ENCODE measurements around the gene C2orf72. TPM values are rescaled to one million over a fixed set of nuclear protein-coding genes. Genes with fewer than 3 reads are reported as not detected.

Gene C2orf72
- total and polyA plus RNA-seq, 2 of the 13 experiments (the other 11 are each of a cell fraction or from before 2014, with no cell fraction given), result 147 to 203 TPM

DNA sequence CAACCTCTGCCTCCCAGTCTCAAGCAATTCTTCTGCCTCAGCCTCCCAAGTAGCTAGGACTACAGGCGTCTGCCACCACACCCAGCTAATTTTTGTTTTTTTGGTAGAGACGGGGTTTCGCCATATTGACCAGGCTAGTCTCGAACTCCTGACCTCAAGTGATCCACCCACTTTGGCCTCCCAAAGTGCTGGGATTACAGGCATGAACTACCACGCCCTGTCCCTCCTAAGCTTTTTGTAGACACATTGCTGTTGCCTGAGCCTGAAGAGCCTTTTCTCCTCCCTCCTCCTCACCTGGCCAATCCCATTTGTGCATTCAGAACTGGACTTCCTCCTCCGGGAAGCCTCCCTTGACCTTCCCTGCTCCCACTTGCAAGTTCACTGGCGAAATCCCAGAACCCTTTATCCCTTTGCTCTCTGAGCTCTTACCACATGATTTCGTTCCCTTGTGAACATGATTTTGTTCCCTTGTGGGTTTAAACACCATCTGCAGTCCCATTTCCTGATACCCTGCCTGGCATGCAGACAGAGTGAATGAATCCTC, 2.6 kb downstream of the C2orf72 start (continued):
- TF ChIP-seq ZFP90 (CRISPR knock-in tag; IDR thresholded peaks at IDR 0.05; ENCODE audit: borderline replicate concordance), result no peak
- TF ChIP-seq, protein P1, sequence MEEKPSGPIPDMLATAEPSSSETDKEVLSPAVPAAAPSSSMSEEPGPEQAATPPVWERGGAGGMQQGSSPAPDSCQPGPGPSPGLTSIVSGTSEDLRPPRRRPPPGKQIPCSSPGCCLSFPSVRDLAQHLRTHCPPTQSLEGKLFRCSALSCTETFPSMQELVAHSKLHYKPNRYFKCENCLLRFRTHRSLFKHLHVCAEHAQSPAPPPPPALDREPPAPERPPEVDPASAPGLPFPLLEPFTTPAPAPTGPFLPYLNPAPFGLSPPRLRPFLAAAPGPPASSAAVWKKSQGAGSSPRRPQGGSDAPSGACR (CRISPR knock-in tag; IDR thresholded peaks at IDR 0.05), result no peak; the same call in 1 of the 2 replicates
- TF ChIP-seq ZNF343 (CRISPR knock-in tag; IDR thresholded peaks at IDR 0.05), result no peak
- no peak for TF ChIP-seq PBX3 (CRISPR knock-in tag; IDR thresholded peaks at IDR 0.05; ENCODE audit: borderline replicate concordance)
- no peak for TF ChIP-seq NR1H2 (CRISPR knock-in tag; IDR thresholded peaks at IDR 0.05; ENCODE audit: borderline replicate concordance, low read depth)
- TF ChIP-seq ZNF512 (CRISPR knock-in tag; IDR thresholded peaks at IDR 0.05), result no peak
- no peak for TF ChIP-seq NFATC3 (CRISPR knock-in tag; IDR thresholded peaks at IDR 0.05)
- no peak for TF ChIP-seq ATRX (CRISPR knock-in tag; IDR thresholded peaks at IDR 0.05; ENCODE audit: borderline replicate concordance)
- TF ChIP-seq, protein P2, sequence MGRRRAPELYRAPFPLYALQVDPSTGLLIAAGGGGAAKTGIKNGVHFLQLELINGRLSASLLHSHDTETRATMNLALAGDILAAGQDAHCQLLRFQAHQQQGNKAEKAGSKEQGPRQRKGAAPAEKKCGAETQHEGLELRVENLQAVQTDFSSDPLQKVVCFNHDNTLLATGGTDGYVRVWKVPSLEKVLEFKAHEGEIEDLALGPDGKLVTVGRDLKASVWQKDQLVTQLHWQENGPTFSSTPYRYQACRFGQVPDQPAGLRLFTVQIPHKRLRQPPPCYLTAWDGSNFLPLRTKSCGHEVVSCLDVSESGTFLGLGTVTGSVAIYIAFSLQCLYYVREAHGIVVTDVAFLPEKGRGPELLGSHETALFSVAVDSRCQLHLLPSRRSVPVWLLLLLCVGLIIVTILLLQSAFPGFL (CRISPR knock-in tag; IDR thresholded peaks at IDR 0.05), result no peak
- no peak for TF ChIP-seq RORA (CRISPR knock-in tag; IDR thresholded peaks at IDR 0.05)
- TF ChIP-seq PCBP2 (optimal IDR thresholded peaks at IDR 0.05; ENCODE audit: low read depth, low read length, poor library complexity, severe bottlenecking), result no peak
- TF ChIP-seq ZNF280B (CRISPR knock-in tag; IDR thresholded peaks at IDR 0.05; ENCODE audit: borderline replicate concordance), result no peak
- no peak for TF ChIP-seq ZZZ3 (CRISPR knock-in tag; IDR thresholded peaks at IDR 0.05; ENCODE audit: borderline replicate concordance)
- TF ChIP-seq KDM4B (CRISPR knock-in tag; IDR thresholded peaks at IDR 0.05), result no peak
- TF ChIP-seq KAT7 (CRISPR knock-in tag; IDR thresholded peaks at IDR 0.05; ENCODE audit: borderline replicate concordance), result no peak
- TF ChIP-seq GPN1 (CRISPR knock-in tag; IDR thresholded peaks at IDR 0.05; ENCODE audit: borderline replicate concordance), result no peak
- TF ChIP-seq NFKBIZ (CRISPR knock-in tag; IDR thresholded peaks at IDR 0.05), result no peak
- peak; percentile 20; the same call in 1 of the 2 replicates for TF ChIP-seq FOSL2 (CRISPR knock-in tag; IDR thresholded peaks at IDR 0.05)
- no peak for TF ChIP-seq KMT2B (CRISPR knock-in tag; IDR thresholded peaks at IDR 0.05)
- no peak for TF ChIP-seq SRSF9 (IDR thresholded peaks at IDR 0.05; ENCODE audit: borderline replicate concordance, insufficient read depth, low read depth, low read length, poor library complexity, severe bottlenecking)
- TF ChIP-seq, protein P3, sequence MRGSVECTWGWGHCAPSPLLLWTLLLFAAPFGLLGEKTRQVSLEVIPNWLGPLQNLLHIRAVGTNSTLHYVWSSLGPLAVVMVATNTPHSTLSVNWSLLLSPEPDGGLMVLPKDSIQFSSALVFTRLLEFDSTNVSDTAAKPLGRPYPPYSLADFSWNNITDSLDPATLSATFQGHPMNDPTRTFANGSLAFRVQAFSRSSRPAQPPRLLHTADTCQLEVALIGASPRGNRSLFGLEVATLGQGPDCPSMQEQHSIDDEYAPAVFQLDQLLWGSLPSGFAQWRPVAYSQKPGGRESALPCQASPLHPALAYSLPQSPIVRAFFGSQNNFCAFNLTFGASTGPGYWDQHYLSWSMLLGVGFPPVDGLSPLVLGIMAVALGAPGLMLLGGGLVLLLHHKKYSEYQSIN (CRISPR knock-in tag; IDR thresholded peaks at IDR 0.05; ENCODE audit: borderline replicate concordance), result no peak
- TF ChIP-seq ZNF367 (CRISPR knock-in tag; IDR thresholded peaks at IDR 0.05; ENCODE audit: borderline replicate concordance), result no peak
- no peak for TF ChIP-seq SYNCRIP (IDR thresholded peaks at IDR 0.05; ENCODE audit: insufficient read depth, low read depth, low read length)

Measured in HepG2 (cell line).